GM21723 (cell line): ENCODE data around the gene TNNI3.
"Not testable (repeated sequence)": the region's sequence is repeated elsewhere in the genome, so short reads cannot be mapped to it uniquely, and the experiment has no call there.

Source experiments
- ATAC-seq: cut with Tn5 transposase; IDR thresholded peaks from one replicate; pipeline ENCODE4 v1.9.1; 2021; ENCODE audit warnings: mild to moderate bottlenecking, moderate library complexity; ENCODE audit not compliant: unreplicated experiment

Gene TNNI3

DNA sequence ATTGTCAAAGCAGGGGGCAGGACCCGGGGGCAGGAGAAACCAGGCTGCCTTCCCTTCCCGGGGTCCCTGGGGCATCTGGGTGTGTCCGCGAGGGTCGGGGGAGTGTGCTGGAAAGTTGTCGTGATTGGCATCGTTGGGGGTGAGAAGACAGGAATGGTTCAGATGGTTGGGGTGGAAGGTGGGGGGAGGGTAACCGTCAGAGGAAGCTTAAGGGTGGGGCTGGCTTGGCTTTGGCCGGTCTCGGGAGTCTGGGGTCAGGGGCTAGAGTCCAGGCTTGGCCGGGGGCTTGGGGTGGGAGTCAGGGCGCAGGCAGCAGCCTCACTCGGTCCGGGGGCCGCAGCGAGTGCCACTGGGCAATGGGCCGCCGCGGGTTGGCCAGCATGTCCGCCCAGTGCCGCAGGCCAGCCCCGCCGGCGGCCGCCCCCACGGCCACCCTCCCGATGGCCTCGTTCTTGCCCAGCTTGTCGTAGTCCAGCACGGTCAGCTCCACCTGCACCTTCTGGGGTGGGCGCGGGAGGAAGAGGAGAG lies 15.7 kb upstream of the TNNI3 start:
- no peak for ATAC-seq

DNA sequence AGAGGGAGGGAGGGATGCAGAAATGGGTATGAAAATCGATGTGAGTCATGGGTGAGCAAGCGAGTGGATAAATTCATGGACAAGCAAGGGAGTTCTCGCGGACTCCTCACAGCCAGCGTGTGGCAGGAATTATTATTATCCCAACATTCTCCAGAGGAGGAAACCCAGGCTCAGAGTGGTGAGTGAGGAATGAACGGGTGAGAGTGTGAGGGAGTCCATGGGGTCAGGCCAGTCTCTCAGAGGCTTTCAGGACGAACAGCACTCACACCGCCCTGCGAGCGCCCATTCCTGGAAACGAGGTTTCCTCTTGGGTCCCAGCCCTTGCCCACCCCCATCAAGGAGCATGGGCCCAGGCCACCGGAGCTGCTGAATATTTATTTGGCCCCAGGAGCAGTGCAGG lies 15.2 kb upstream of the TNNI3 start:
- ATAC-seq, result no peak

DNA sequence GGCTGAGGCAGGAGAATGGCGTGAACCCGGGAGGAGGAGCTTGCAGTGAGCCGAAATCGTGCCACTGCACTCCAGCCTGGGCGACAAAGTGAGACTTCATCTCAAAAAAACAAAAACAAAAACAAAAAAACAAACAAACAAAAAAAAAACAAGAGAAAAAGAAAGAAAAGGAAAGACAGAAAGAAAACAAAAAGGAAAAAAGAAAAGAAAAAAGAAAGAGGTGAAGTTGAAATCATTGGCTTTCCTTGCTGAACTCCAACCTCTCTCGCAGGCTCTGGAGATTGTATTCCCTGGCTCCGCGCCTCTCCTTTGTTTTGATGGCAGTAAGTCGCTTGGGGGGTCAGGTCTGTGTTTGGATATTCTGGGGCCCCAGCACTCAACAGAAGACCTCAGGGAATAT lies 14.8 kb upstream of the TNNI3 start:
- not testable (repeated sequence) for ATAC-seq

DNA sequence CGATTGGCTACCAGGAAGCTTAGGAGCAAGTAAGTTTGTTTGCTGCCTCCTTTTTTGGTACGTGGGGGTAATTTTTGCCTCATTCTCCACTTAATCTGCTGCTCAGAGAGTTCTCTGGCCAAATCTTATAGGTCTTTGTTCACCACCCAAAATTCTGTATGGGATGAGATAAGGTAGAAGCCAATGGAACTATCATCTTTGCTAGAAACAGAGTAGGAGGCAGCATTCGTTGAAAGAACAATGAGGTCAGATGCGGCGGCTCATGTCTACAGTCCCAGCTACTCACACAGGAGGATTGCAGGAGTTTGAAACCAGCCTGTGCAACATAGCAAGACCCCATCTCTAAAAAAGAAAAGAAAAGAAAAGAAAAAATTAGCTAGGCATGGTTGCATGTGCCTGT lies 13.9 kb upstream of the TNNI3 start:
- no peak for ATAC-seq

DNA sequence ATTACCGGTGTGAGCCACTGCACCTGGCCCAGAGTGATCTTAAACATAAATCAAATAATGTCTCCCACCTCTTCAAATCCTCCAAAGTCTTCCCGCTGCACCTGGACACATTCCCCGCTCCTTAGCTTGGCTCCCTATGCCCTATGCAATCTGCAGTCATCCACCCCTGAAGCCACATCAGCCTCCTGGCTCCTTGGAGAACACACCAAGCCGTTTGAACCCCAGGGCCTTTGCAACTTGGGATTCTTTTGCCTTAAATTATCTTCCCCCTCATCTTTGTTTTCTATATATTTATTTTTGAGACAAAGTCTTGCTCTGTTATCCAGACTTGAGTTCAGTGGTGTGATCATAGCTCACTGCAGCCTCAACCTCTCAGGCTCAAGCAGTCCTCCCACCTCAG lies 11.6 kb upstream of the TNNI3 start:
- no peak for ATAC-seq

DNA sequence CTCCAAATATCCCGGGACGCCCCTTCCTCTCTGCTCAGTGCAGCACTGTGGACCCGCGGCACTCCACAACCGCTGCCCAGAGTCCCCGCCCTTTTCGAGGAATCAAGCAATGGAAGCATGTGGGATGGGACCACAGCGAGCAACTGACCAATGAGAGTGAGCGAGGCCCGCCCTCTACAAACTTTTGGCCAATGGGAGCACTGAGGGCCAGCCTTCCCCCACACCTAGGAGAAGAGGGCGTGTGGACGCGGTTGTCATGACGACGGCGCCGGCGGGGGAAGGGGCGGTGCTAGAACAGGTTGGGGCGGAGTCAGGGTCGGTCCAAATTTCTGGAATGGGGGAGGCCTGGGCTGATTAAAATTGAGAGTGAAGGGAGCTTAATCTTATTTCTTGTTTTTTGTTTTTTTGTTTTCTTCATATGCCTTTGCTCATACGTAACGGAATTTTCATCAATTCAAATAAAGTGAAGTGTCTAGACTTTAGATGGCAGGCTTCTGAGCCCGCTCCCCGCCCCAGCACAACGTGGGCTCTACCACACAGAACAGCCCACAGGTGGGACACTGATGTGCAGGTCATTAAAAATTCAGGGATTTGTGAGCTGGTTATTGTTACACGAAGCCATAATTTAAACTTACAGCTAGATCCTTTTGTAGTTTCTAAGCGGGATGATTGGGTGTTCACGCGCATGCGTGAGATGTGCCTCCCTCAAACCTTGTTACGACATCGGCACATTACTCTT lies 9.2 kb upstream of the TNNI3 start, which contains the start of gene DNAAF3:
Gene DNAAF3, minus strand, starts transcription at position 84 of the 739 bp plus-strand sequence. CDS start 200 bp downstream, outside the sequence.
- peak; percentile 82 for ATAC-seq

DNA sequence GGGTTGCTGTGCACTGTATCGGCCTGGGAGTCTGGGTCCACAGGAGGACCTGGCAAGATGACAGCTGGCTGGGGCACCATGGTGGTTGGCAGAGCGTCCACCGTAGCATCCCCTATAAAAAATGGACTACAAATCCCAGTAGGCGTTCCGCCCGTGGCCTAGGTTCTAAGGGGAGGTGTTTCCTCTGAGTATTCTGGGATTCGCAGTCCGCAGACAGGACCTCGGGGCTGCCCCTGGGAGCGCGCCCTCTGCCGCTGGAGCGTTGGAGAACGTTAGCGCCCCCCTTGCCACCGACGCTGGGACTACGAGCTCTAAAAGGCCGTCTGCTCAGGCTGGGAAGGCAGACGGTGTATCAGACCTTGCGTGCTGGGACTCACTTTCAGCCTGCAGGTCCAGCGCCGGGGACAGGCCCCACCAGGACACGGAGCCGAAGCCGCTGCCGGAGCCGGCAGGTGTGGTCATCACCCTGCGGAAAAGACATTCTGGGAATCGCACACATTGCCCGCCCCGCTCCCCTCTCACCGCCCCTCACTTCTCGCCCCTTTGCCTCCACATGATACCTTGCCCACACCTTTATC lies 8.5 kb upstream of the TNNI3 start:
- ATAC-seq, result no peak

DNA sequence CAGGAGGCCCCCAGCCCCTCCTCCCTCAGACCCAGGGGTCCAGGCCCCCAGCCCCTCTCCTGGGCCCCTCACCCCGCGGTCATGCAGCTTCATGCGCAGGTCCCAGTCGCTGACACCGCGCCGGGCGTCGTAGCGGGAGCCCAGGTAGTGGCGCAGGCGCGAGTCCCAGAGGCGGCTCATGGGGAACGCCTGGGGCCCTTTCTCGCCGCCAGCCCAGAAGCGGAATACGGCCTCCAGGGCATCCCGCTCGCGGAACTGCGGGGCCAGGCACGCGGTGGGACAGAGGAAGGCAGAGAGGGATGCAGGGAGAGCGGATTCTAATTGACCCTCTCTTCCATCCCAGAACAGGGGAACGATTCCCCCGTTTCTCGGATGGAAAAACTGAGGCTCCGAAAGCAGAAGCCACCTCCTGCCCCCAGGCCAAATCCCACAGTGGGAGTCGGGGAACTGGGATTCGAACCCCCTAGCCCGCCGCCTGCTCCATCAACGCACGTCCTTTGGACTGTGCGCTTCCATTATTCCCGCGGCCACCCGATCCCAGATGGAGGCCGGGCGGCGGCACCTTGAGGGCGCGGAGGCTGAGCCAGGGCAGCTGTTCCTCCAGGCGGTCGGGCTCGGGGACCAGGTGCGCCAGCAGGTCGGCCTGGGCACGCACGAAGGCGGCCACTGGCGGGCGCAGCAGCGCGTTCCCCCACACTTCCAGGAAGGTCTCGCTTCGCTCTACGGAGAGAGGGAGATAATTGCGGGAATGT lies 4.2 kb upstream of the TNNI3 start:
- no peak for ATAC-seq

DNA sequence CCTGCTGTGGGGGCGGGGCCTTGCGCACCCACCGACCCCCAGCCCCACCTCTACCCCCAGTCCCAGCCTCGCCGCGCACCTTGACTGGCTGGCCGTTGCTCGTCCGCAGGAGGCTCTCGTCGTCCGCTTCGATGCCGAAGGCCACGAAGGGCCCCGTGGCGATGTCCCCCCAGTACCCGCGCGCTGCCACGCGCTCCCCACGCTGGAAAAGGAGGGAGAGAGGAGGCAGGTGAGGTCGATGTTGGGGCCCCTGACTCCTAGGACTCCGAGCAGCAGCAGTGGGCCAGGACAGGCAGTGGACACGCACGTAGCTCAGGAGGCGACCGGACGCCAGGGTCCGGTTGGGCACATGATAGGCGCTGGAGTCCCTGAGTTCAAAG lies 3.4 kb upstream of the TNNI3 start:
- ATAC-seq, result no peak

DNA sequence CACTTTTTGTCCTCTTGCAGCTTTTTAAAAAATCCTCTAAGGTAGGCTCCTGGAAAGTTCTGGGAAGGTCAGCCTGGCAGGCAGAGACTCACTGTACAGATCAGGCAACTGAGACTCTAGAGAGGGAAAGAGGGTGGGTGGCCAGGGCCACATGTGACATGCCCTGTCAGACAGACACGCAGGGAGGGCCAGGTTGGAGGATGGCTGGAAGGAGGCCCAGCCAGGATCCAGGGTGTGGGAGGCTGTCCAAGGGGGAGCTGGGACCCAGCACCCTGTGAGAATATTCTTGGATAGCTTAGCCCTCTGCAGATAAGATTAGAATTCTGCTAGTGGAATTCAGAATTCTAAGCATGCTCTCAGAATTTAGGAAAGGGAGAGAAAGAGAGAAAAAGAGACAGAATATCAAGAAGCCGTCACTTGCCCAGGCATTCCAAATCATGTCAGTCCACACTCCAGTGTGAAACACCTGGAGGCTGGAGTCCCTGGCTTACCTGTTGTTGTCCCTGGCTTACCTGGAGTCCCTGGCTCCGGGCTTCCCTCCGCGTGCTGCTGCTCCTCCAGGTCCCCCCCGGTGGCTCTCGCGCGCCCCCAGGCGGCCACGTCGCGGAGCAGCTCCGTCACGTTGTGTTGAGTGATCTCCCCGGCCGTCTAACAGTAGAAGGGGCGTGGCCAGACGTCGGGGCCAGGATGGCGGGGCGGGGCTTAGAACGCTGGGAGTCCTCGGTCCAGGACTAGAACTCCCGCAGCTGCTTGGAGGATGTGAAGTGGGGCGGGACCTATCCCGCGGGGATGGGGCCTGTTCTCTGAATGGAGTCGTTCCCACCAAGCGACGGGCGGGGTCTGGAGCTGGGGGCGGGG lies 2.8 kb upstream of the TNNI3 start:
- ATAC-seq, result no peak

DNA sequence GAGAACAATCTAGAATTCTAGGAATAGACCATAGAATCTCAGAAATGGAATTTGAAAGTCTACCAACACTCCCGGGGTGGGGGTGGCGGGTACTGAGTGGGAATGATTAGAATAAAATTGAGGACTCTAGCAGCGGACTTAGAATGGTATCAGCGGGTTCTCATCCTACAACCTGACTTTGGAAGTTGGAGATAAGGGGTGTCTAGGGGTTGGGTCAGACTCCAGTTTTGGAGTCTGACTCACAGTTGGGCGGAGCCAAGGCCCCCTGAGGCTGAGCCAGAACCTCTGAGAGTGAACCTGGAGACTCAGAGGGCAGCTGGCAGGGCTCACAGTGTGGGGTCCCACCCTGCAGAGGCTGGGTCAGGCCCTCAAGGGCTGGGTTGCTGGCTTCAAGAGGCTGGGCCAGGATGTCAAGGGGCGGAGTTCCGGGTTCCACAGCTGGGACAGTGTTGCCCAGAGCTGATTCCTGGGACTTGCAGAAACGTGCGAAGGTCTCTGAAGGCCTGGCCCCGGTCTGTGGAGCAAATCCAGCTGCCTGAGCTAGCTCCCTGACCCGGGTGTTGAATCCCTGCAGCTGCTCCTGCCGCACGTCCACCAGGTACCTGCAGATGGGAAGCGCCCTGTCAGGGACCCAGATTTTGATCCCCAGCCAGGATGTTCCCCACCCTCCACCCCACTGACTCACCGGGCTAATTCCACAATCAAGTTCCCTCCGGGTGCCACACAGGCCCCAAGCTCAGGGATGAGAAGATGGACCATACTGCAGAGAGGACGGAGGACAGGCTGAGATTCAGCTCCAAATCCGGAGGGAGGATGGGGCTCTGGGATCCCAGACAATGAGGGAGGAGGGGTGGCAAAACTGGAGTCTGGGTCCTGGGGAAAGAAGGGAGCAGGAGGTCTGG lies 1.6 kb upstream of the TNNI3 start:
- no peak for ATAC-seq

DNA sequence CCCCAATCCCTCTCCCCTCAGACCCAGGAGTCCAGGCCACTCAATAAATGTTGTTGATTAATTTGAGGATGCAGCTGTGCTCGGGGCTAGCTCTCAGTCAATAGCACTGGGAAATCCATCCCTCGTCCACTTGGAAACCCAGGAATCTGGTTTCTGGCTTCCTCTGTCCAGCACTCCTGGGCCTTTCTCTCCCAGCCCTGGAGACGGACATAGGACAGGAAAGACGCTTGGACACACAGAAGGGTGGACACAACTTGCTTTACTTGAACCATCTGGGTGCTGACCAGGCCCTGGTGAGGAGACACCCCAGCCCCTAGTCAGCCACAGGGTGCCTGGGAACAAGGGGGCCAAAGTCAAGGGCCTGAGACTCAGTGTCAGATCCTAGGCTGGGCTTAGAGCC lies 891 bp upstream of the TNNI3 start:
- ATAC-seq, result no peak

DNA sequence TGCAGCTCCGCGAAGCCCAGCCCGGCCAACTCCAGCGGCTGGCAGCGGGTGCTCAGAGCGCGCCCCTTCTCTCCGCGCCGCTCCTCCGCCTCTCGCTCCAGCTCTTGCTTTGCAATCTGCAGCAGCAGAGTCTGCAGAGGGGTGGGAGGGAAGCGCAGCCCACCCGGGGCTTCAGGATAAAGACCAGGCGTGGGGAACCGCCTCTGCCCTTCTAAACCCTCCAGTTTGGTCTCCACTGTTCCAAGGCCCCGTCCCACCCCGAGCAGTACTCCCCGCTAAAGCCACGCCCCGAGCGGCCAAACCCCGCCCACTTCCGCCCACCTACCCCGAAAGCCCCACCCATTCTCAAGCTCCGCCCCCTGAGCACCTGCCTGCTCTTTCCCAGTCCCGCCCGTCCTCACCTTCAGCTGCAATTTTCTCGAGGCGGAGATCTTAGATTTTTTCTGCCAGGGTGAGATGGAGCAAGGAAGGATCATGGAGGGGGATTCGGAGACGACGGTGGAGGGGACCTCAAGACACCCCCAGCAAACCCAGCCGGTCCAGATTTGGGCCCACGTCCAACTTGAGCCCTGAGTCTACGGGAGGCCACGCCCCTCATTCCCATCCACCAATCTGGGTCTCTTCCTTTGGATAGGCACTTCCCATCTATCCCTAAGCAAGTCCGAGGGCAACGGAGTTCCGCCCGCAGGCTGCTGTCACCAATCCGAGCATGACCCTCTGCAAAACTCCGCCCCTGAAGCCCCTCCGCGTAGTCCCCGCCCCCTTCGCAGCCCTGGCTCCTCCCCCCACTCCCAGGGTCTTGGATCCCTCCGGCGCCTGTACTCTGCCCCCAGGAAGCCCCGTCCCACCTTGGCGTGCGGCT lies 1.1 kb downstream of the TNNI3 start:
- no peak for ATAC-seq

DNA sequence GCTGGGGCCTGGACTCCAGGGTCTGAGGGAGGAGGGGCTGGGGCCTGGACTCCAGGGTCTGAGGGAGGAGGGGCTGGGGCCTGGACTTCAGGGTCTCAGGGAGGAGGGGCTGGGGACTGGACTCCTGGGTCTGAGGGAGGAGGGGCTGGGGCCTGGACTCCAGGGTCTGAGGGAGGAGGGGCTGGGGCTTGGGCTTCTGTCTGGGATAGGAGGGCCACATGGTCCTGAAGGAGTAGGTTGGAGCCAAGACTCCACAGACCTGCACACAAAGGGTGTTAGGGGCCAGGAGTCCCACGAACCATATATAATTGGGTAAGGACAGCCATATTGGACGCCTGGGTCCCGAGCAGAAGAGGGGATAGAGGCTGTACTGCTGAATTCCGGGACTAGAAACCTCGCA lies 1.7 kb downstream of the TNNI3 start:
- ATAC-seq, result not testable (repeated sequence)

DNA sequence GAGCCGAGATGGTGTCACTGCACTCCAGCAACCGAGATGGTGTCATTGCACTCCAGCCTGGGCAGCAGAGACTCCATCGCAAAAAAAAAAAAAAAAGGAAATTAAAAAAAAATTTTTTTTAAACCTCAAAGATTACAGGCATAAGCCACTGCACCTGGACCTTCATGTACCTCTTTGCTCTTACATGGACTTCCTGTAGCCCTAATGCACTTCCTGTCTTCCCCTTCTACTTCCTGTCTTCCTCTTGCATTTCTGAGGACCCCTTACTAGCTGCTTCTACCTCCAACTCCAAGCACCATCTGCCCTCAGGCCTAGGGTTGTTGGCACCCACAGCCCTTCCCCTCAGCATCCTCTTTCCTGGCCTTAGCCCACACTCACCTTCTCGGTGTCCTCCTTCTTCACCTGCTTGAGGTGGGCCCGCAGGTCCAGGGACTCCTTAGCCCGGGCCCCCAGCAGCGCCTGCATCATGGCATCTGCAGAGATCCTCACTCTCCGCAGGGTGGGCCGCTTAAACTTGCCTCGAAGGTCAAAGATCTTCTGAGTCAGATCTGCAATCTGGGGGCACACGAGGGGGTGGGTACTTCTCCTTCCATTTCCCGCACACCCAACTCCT lies 3.8 kb downstream of the TNNI3 start:
- no peak for ATAC-seq

DNA sequence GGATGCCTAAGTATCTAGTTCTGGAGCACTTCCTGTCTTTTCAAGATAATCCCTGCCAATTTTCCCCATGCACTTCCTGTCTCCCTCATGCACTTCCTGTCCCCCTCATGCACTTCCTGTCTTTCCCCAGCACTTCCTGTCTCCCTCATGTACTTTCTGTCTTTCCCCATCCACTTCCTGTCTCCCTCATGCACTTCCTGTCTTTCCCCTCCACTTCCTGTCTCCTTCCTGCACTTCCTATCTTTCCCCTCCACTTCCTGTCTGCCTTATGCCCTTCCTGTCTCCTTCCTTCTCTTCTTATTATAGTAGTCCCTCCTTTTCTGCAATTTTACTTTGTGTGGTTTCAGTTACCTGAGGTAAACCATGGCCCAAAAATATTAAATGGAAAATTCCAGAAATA lies 5.5 kb downstream of the TNNI3 start:
- no peak for ATAC-seq

DNA sequence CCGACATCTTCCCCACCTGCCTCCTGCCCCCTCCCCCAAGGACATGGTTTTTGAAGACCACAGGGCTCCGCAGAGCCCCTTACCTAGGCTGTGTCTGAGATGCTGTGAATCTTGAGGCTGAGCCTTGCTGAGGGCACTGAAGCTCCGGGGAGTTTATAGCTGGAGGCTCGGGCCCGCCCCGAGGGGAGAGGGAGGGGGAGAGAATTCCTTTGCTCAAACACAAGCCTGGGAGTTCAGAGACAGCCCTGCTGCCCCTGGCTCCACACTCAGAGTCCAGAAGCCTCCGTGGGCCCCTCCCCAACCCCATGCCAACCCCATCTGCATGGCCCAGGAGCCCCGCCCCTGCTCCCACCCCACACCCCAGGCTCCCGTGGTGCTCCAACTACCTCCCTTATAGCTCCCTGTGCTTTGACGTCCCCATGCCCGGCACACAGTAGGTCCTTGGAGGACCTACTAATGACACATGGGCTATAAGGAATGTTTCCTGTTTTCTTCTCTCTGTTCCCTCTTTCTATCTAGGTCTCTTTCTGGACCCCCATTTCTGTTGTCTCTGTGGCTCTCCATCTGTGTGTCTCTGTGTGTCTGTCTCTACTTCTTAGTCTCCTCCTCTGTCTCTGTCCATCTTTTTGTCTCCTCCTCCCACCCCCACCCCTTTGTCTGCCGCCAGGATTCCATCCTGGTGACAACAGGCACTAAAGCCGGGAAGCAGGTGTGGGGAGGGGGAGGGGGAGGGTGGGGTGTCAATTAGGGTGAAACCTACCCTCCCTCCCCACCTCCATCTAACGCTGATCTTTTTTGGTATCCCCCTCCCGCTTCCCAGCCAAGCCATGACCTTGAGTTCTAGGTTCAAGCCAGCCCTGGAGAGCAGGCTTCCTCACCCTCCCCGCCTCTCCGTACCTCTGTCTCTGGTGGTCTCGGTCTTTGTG lies 8.2 kb downstream of the TNNI3 start, which contains the start of gene TNNT1:
Gene TNNT1, minus strand, starts transcription at position 129 of the 926 bp plus-strand sequence. CDS start 2,049 bp downstream, outside the sequence.
- no peak for ATAC-seq
